K562 (cell line): Measurements from ENCODE around the gene THOP1. TPM values are rescaled to one million over a fixed set of nuclear protein-coding genes. Genes with fewer than 3 reads are reported as not detected.

Experiments used
- ATAC-seq: fragments of 200-7000 bp; cut with Tn5 transposase; 3 replicates; pipeline ENCODE4 v1.9.1; 2020; ENCODE audit warnings: moderate library complexity
- BruUV-seq: library from RNA; stranded (reverse); fragments of 400-500 nt; replicated peaks from 2 replicates; lab custom pipeline; 2021; lab: Mats Ljungman, UMichigan
- CTCF ChIA-PET: fragments of 300-600 bp; formaldehyde crosslinking; extraction: SDS; loops from one replicate; lab custom pipeline; 2021; ENCODE audit warnings: low intra/inter-chr PET ratio; lab: Yijun Ruan, JAX
- POLR2A ChIA-PET: fragments of 300-600, 350-650 bp; sonication (Branson Sonifier 250); formaldehyde crosslinking; extraction: SDS; loops from one replicate; lab custom pipeline; 2021; ENCODE audit warnings: antibody characterized with exemption, inconsistent platforms; lab: Yijun Ruan, JAX
- DNase-seq, 4 experiments: peaks; one replicate each; pipeline versions ENCODE4 v3.0.0 to v3.0.0-alpha.2; 2011 to 2018; ENCODE audit warnings: low spot score in 3 of 4, mixed read lengths in 3 of 4; ENCODE audit errors: extremely low read depth in 1 of 4
- FAIRE-seq: peaks from 2 replicates; lab custom pipeline; 2011; peaks lifted over from hg19 to GRCh38; lab: Jason Lieb, UNC
- H2AFZ ChIP-seq: 2 replicates; pipeline ENCODE4 v1.6.0; 2011; ENCODE audit warnings: low read depth, low read length, control low read depth, inconsistent platforms
- H3K27ac ChIP-seq: fragments of 200-600 bp; 3 replicates; pipeline ENCODE4 v1.8.0; 2011; ENCODE audit warnings: low read depth, mild to moderate bottlenecking, control low read depth, inconsistent platforms, low read length, moderate library complexity, mixed read lengths; ENCODE audit errors: extremely low read depth
- H3K27me3 ChIP-seq, 2 experiments: fragments of 300-600 bp in 1 of 2; 2 replicates in 1 of 2; 3 replicates in 1 of 2; pipeline versions ENCODE4 v1.6.0 to v1.8.0; 2011; ENCODE audit warnings: inconsistent platforms in 2 of 2, low read length in 2 of 2, mild to moderate bottlenecking in 1 of 2, mixed read lengths in 1 of 2, moderate library complexity in 1 of 2; ENCODE audit not compliant: control insufficient read depth in 2 of 2, insufficient read depth in 2 of 2
- H3K36me3 ChIP-seq: fragments of 300-600 bp; 3 replicates; pipeline ENCODE4 v1.8.0; 2011; ENCODE audit warnings: mild to moderate bottlenecking, low read length, inconsistent platforms; ENCODE audit not compliant: control insufficient read depth, insufficient read depth
- H3K4me1 ChIP-seq, 2 experiments: fragments of 200-600 bp in 1 of 2; replicated peaks in 1 of 2; 2 replicates in 1 of 2; 3 replicates in 1 of 2; pipeline versions ENCODE4 v1.5.1 to v1.8.0; 2011; ENCODE audit warnings: inconsistent platforms in 2 of 2, low read length in 2 of 2, mild to moderate bottlenecking in 1 of 2, mixed read lengths in 1 of 2, moderate library complexity in 1 of 2; ENCODE audit not compliant: control insufficient read depth in 2 of 2, insufficient read depth in 2 of 2
- H3K4me2 ChIP-seq: 2 replicates; pipeline ENCODE4 v1.6.1; 2011; ENCODE audit warnings: low read length, control low read depth, inconsistent platforms, mixed read lengths; ENCODE audit not compliant: insufficient read depth
- H3K4me3 ChIP-seq: fragments of 200-600 bp; sonication (generic), shearing (Covaris generic); 2 replicates; pipeline ENCODE4 v1.5.1; 2016; ENCODE audit warnings: control low read depth, inconsistent platforms
- H3K79me2 ChIP-seq: fragments of 200-600 bp; 3 replicates; pipeline ENCODE4 v1.8.0; 2011; ENCODE audit warnings: low read length, inconsistent platforms; ENCODE audit not compliant: control insufficient read depth, insufficient read depth
- H3K9ac ChIP-seq, 2 experiments: 2 replicates each; pipeline versions ENCODE4 v1.6.0 to v1.6.1; 2011; ENCODE audit warnings: low read depth in 2 of 2, low read length in 2 of 2, control low read depth in 1 of 2, inconsistent platforms in 1 of 2, mild to moderate bottlenecking in 1 of 2, mixed read lengths in 1 of 2; ENCODE audit not compliant: insufficient read depth in 1 of 2
- H3K9me1 ChIP-seq: one replicate; pipeline ENCODE4 v1.6.0; 2011; ENCODE audit warnings: inconsistent platforms, mild to moderate bottlenecking, low read length, moderate library complexity; ENCODE audit not compliant: control insufficient read depth, insufficient read depth
- H3K9me3 ChIP-seq: replicated peaks from 2 replicates; pipeline ENCODE4 v1.5.1; 2011; ENCODE audit warnings: low read depth, low read length, inconsistent platforms; ENCODE audit not compliant: control insufficient read depth, insufficient read depth
- H4K20me1 ChIP-seq: replicated peaks from 2 replicates; pipeline ENCODE4 v1.6.1; 2011; ENCODE audit warnings: low read length, inconsistent platforms, mixed read lengths; ENCODE audit not compliant: control insufficient read depth, insufficient read depth
- FOXM1 ChIP-seq, 2 experiments: fragments of 450-650 bp in 1 of 2; sonication (generic) in 1 of 2; formaldehyde crosslinking in 1 of 2; IDR thresholded peaks; 2 replicates each; pipeline versions ENCODE4 v1.6.1 to v1.9.0; 2017 to 2022; ENCODE audit warnings: low read depth in 2 of 2, mild to moderate bottlenecking in 2 of 2, missing genetic modification reagents in 1 of 2, moderate library complexity in 1 of 2
- HDAC2 ChIP-seq: fragments of 450-650 bp; IDR thresholded peaks from 2 replicates; pipeline ENCODE4 v1.6.1; 2016; ENCODE audit warnings: mild to moderate bottlenecking
- KDM1A ChIP-seq, 2 experiments: fragments of 450-650 bp; IDR thresholded peaks; 2 replicates each; pipeline ENCODE4 v1.6.1; 2016; ENCODE audit warnings: mild to moderate bottlenecking in 2 of 2
- KLF16 ChIP-seq: IDR thresholded peaks from 2 replicates; pipeline ENCODE4 v1.6.1; 2016; ENCODE audit warnings: antibody characterized with exemption
- NKRF ChIP-seq: fragments of 450-650 bp; IDR thresholded peaks from 2 replicates; pipeline ENCODE4 v1.6.1; 2016; ENCODE audit warnings: borderline replicate concordance
- RBM25 ChIP-seq: fragments of 200-400 bp; formaldehyde crosslinking; IDR thresholded peaks from 2 replicates; pipeline ENCODE4 v1.6.1; 2018; ENCODE audit warnings: low read length, low read depth, moderate library complexity; ENCODE audit not compliant: severe bottlenecking
- RCOR1 ChIP-seq, 2 experiments: IDR thresholded peaks; 2 replicates each; pipeline ENCODE4 v1.6.1; 2012; ENCODE audit warnings: low read depth in 2 of 2, low read length in 2 of 2, borderline replicate concordance in 1 of 2, improper control_type of control experiment in 1 of 2
- SMARCA5 ChIP-seq: fragments of 450-650 bp; IDR thresholded peaks from 2 replicates; pipeline ENCODE4 v1.6.1; 2016
- ZFP36 ChIP-seq: fragments of 150-350 bp; IDR thresholded peaks from 2 replicates; pipeline ENCODE4 v1.6.1; 2018; ENCODE audit warnings: low read length, low read depth; ENCODE audit not compliant: partially characterized antibody
- ZNF12 ChIP-seq: sonication (generic); formaldehyde crosslinking; IDR thresholded peaks from 2 replicates; pipeline ENCODE4 v1.4.0; 2020; ENCODE audit warnings: mild to moderate bottlenecking, missing genetic modification reagents
- ZNF407 ChIP-seq: fragments of 450-650 bp; IDR thresholded peaks from 2 replicates; pipeline ENCODE4 v1.6.1; 2016; ENCODE audit warnings: low read depth
- WGBS: fragments of 100-300 bp; shearing (Covaris generic); methylation state at CpG from one replicate; pipeline ENCODE4 v1.1.6; 2016; ENCODE audit warnings: low coverage, mixed read lengths; ENCODE audit not compliant: insufficient coverage; ENCODE audit errors: missing lambda C conversion rate; 5-methylcytosine and 5-hydroxymethylcytosine counted together
- in situ Hi-C: fragments of 300-500 bp; cut with MboI; formaldehyde crosslinking; loops from 4 replicates; pipeline ENCODE4 v1.15.0; 2018; ENCODE audit warnings: inconsistent platforms, mixed read lengths
- intact Hi-C: fragments of 100-400 bp; cut with micrococcal nuclease; formaldehyde crosslinking; loops from 2 replicates; pipeline ENCODE4 v1.14.2; 2022
- polyA plus RNA-seq, 8 experiments: library from polyadenylated mRNA; depleted of rRNA in 4 of 8; stranded (reverse) in 5 of 8; unstranded in 3 of 8; fragments of >200 nt; fragmentation: Nextera tagmentation in 2 of 8; fragmentation: Illumina TruSeq in 1 of 8; extraction: Ambion mirVana in 2 of 8; extraction: Trizol in 1 of 8; gene quantifications; 2 replicates each; pipeline versions ENCODE4 v1.2.1 to v1.2.3, GENCODE V29; 2011 to 2014; ENCODE audit warnings: inconsistent platforms in 1 of 8, missing spikeins in 1 of 8
- total RNA-seq, 7 experiments: library from RNA; depleted of rRNA in 6 of 7; stranded (reverse); fragments of >200 nt in 6 of 7; fragmentation: Illumina TruSeq in 2 of 7; extraction: Trizol in 2 of 7; gene quantifications; 2 replicates each; pipeline versions ENCODE4 v1.2.1 to v1.2.3, GENCODE V29; 2011 to 2021; ENCODE audit warnings: low replicate concordance in 1 of 7

The THOP1 gene
- total and polyA plus RNA-seq, 9 of the 15 experiments (the other 6 are each of a cell fraction or from before 2014, with no cell fraction given): 1.3 to 255 (median 96.1) TPM

- H3K9ac ChIP-seq: peak overlapping the region; percentile 98 to 99
- peak overlapping the region; percentile 93 for H3K27ac ChIP-seq
- peaks cover 13 to 48% of the 10 kb centered on the region in 2 experiments; a peak in 4 of 5 replicates for H3K4me1 ChIP-seq
- no peaks in the 10 kb centered on the region for H3K9me3 ChIP-seq
- in situ Hi-C loops: no loop called here
- peak overlapping the region; percentile 95 for H3K4me3 ChIP-seq
- peaks cover 13% of the 10 kb centered on the region for H4K20me1 ChIP-seq
- peaks cover 79% of the 10 kb centered on the region for H3K79me2 ChIP-seq
- ATAC-seq (no peak), DNase-seq (peak in 1 of 4 experiments; percentile 18), FAIRE-seq (peak; percentile 76)
- ChIA-PET POLR2A (interaction anchor here (0.7 to 1.3 kb wide), 3 partner anchors 8 to 60 kb away, joined by 3 to 7 read pairs (median 3); no protein-coding TSS in a partner anchor), CTCF (interaction anchor here (0.8 kb wide), 1 partner anchor 306 kb away, joined by 4 read pairs; the partner anchor contains the start of gene GADD45B)
- intact Hi-C loops: loop anchor here (1.0 kb wide), 1 partner anchor 42 kb away; the partner anchor contains the start of gene SLC39A3
- peak overlapping the region; percentile 75; the same call in 1 of the 2 replicates for H2AFZ ChIP-seq
- under 1% methylated on average over 24 of the region's 24 CpGs for WGBS
- no peaks in the 10 kb centered on the region for H3K9me1 ChIP-seq
- no peaks in the 10 kb centered on the region for H3K27me3 ChIP-seq
- peaks cover 53% of the 10 kb centered on the region; the same call in 2 of the 3 replicates for H3K36me3 ChIP-seq
- H3K4me2 ChIP-seq: peak overlapping the region; percentile 95
- BruUV-seq: TSS peak; percentile 57
- peak; percentile 79 for TF ChIP-seq RBM25
- peak; percentile 68; the same call in 1 of the 2 replicates for TF ChIP-seq HDAC2
- TF ChIP-seq NKRF: 0 out of 2 replicates have a peak, but pooled peaks have one; percentile 49
- peak in 1 of 2 experiments; percentile 47; a peak in 1 of 4 replicates for TF ChIP-seq RCOR1 (IDR thresholded peaks at IDR 0.05; ENCODE audit: borderline replicate concordance in 1 of 2, low read depth in 2 of 2, low read length in 2 of 2)
- no peak for TF ChIP-seq KLF16
- TF ChIP-seq ZNF407: no peak
- peak; percentile 64 to 71; a peak in 3 of 4 replicates for TF ChIP-seq KDM1A (IDR thresholded peaks at IDR 0.05)
- TF ChIP-seq SMARCA5: peak; percentile 77; the same call in 1 of the 2 replicates
- TF ChIP-seq FOXM1 (IDR thresholded peaks at IDR 0.05; ENCODE audit: low read depth): no peak
- 0 out of 2 replicates have a peak, but pooled peaks have one; percentile 6 for TF ChIP-seq FOXM1 (CRISPR knock-in tag; IDR thresholded peaks at IDR 0.05; ENCODE audit: low read depth)
- TF ChIP-seq ZNF12 (CRISPR knock-in tag): no peak
- peak; percentile 65 for TF ChIP-seq ZFP36
These were observed 2.9 kb upstream of the THOP1 start for GRCh38 chr19:2782329-2782935.
